ENCODE results near the gene GON4L.

GON4L gene

DNA sequence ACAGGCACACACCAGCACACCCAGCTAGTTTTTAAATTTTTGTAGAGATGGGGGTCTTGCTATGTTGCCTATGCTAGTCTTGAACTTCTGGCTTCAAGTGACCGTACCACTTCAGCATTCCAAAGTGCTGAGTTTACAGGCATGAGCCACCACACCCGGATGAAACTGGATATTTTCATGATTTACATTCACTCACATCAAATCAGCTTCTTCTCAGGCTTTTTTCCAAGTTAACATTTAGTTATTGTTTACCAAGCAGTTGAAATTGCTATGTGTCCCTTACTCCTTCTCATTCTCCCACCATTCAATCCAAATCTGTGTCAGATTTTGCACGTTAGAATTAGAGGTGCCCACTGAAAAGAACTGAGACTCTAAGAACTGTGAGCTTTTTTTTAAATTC lies 35.8 kb upstream of the GON4L start:
- Histone ChIP-seq H3K27me3 (ENCODE audit: control insufficient read depth, insufficient read depth, low read length) (no peaks in the 10 kb centered on the region), H3K36me3 (ENCODE audit: control insufficient read depth, insufficient read depth, low read length) (no peaks in the 10 kb centered on the region), H3K27ac (ENCODE audit: low read length) (no peak overlapping the region), H3K4me3 (ENCODE audit: low read length) (no peak overlapping the region), H3K4me1 (ENCODE audit: control insufficient read depth, insufficient read depth, low read length) (no peaks in the 10 kb centered on the region), H3K9me3 (ENCODE audit: control insufficient read depth, insufficient read depth, low read length) (no peaks in the 10 kb centered on the region)
- WGBS (ENCODE audit: insufficient coverage, insufficient read length), result no CpG with 5 or more reads among the region's 3 CpGs
- no peak for DNase-seq (ENCODE audit: low read depth, low spot score)

DNA sequence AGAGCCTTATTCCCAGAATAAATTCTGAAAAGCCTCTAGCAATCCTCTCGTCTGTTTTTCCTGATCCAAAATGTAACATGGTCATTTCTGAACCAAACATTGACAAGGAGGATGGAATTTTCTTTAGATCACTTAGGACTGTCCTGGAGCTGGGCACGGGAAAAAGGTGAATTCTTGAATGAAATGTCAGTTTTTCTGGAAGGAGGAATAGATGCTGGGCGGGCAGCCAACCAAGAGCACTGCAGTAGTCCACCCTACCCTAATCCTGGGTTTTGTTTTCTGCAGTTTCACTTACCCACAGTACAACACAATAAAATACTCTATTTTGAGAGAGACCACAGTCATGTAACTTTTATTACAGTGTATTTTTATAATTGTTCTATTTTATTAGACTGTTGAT lies 33.2 kb upstream of the GON4L start:
- H3K36me3 ChIP-seq (ENCODE audit: control insufficient read depth, insufficient read depth, low read length), result no peaks in the 10 kb centered on the region
- no peak overlapping the region for H3K27ac ChIP-seq (ENCODE audit: low read length)
- no peaks in the 10 kb centered on the region for H3K4me1 ChIP-seq (ENCODE audit: control insufficient read depth, insufficient read depth, low read length)
- no CpG with 5 or more reads among the region's 3 CpGs for WGBS (ENCODE audit: insufficient coverage, insufficient read length)
- no peak for DNase-seq (ENCODE audit: low read depth, low spot score)
- no peak overlapping the region for H3K4me3 ChIP-seq (ENCODE audit: low read length)
- no peaks in the 10 kb centered on the region for H3K9me3 ChIP-seq (ENCODE audit: control insufficient read depth, insufficient read depth, low read length)
- no peaks in the 10 kb centered on the region for H3K27me3 ChIP-seq (ENCODE audit: control insufficient read depth, insufficient read depth, low read length)

DNA sequence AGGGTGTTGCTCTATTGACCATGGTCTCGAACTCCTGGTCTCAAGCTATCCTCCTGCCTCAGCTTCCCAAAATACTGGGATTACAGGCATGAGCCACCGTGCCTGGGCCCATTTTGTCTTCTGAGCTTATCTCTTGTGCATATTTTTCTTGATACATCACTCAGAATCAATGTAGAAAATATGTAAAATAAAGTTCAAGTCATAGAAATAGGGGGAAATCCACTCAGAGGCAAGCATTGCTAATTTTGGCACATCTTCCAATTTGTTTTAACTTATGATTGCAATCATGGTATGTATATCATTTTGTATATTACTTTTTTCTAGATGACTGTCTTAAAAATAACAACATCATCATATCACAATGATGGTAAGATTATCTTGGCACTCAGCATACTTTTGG lies 32.6 kb upstream of the GON4L start:
- no peaks in the 10 kb centered on the region for H3K36me3 ChIP-seq (ENCODE audit: control insufficient read depth, insufficient read depth, low read length)
- H3K27ac ChIP-seq (ENCODE audit: low read length), result no peak overlapping the region
- no peaks in the 10 kb centered on the region for H3K27me3 ChIP-seq (ENCODE audit: control insufficient read depth, insufficient read depth, low read length)
- H3K9me3 ChIP-seq (ENCODE audit: control insufficient read depth, insufficient read depth, low read length), result no peaks in the 10 kb centered on the region
- H3K4me1 ChIP-seq (ENCODE audit: control insufficient read depth, insufficient read depth, low read length), result no peaks in the 10 kb centered on the region
- no peak for DNase-seq (ENCODE audit: low read depth, low spot score)
- no CpG with 5 or more reads among the region's 2 CpGs for WGBS (ENCODE audit: insufficient coverage, insufficient read length)
- no peak overlapping the region for H3K4me3 ChIP-seq (ENCODE audit: low read length)

DNA sequence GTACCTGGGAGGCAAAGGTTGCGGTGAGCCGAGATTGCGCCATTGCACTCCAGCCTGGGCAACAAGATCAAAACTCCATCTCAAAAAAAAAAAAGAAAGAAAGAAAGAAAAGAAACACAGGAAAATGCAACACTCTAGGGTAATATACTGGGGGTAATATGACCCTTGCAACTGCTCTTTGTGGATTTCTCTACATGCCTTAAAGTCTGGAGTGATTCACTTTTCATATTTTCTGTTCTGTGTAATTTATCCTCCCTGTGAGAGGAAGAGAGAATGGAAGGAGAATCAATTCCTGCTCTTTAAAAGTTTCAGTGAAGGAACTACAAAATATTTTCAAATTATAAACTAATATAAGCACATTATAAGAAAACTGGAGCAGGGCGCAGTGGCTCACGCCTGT lies 31.5 kb upstream of the GON4L start:
- Histone ChIP-seq H3K36me3 (ENCODE audit: control insufficient read depth, insufficient read depth, low read length) (no peaks in the 10 kb centered on the region), H3K4me3 (ENCODE audit: low read length) (no peak overlapping the region), H3K27ac (ENCODE audit: low read length) (no peak overlapping the region), H3K4me1 (ENCODE audit: control insufficient read depth, insufficient read depth, low read length) (no peaks in the 10 kb centered on the region), H3K27me3 (ENCODE audit: control insufficient read depth, insufficient read depth, low read length) (no peaks in the 10 kb centered on the region), H3K9me3 (ENCODE audit: control insufficient read depth, insufficient read depth, low read length) (no peaks in the 10 kb centered on the region)
- WGBS (ENCODE audit: insufficient coverage, insufficient read length), result no CpG with 5 or more reads among the region's 5 CpGs
- no peak for DNase-seq (ENCODE audit: low read depth, low spot score)

DNA sequence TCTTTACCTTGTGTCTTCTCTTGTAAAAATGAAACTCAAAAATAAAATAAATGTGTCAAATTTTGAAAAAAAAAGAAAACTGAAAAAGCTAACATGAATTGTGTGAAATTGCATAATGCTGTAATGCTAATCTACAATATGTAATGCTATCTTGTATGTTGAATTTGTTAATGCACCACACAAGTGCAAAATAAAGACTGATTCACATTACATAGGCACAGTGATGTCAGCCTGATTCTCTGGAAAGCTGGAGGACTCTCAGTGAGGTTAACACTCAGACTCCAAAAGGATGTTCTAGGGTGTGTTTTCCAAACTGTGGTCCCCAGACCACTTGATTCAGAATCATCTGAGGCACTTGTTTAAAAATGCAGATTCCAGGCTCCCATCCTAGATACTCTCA lies 28.0 kb upstream of the GON4L start:
- H3K4me3 ChIP-seq (ENCODE audit: low read length), result no peak overlapping the region
- H3K27ac ChIP-seq (ENCODE audit: low read length), result no peak overlapping the region
- no peak for DNase-seq (ENCODE audit: low read depth, low spot score)
- no peaks in the 10 kb centered on the region for H3K27me3 ChIP-seq (ENCODE audit: control insufficient read depth, insufficient read depth, low read length)
- H3K4me1 ChIP-seq (ENCODE audit: control insufficient read depth, insufficient read depth, low read length), result no peaks in the 10 kb centered on the region
- no peaks in the 10 kb centered on the region for H3K36me3 ChIP-seq (ENCODE audit: control insufficient read depth, insufficient read depth, low read length)
- H3K9me3 ChIP-seq (ENCODE audit: control insufficient read depth, insufficient read depth, low read length), result no peaks in the 10 kb centered on the region

DNA sequence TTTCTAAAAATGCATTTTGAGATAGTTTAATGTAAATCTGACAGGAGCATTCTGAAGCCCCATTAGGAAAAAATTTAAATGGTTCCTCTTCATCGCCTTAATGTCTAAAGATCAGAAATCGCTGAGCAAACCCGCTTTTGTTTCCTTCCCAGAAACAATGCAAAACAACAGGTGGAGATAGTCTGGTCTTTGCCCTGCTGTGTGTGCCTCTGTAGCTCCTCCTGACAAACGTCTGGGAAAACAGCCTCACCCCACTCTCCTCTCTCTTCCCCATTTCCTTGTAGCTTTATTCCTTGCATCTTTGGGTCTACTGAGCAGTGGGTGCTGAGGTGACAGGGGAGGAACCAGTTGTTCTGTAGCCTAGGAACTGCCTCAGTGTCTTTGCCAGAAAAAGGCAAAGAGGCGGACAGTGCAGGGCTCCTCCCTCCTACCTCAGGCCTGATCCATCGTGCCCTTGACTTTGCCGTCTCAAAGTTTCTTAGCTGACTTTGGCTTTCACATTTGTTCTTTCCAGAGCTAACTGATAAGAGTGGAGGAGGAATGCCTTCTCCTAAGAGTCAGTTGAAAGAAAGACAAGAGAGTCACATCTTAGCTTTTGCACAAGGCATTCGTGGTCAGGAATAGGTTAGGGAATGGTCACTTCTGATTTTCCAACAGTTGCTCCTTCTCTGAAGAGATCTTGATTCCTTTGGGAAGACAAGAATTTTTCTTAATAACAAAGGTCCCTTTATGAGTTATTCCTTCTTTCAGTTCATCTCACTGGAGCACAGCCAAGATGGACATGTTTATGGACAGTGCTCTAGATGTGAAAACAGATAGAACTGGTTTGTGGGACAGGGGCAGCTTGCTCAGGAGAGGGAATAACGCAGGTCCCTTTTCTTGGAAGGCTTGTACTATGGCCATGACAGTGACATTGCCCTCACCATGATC lies 27.3 kb upstream of the GON4L start:
- Histone ChIP-seq H3K9me3 (ENCODE audit: control insufficient read depth, insufficient read depth, low read length) (no peaks in the 10 kb centered on the region), H3K4me3 (ENCODE audit: low read length) (no peak overlapping the region), H3K27me3 (ENCODE audit: control insufficient read depth, insufficient read depth, low read length) (no peaks in the 10 kb centered on the region), H3K27ac (ENCODE audit: low read length) (no peak overlapping the region), H3K36me3 (ENCODE audit: control insufficient read depth, insufficient read depth, low read length) (no peaks in the 10 kb centered on the region), H3K4me1 (ENCODE audit: control insufficient read depth, insufficient read depth, low read length) (no peaks in the 10 kb centered on the region)
- no peak for DNase-seq (ENCODE audit: low read depth, low spot score)
- no CpG with 5 or more reads among the region's 9 CpGs for WGBS (ENCODE audit: insufficient coverage, insufficient read length)

DNA sequence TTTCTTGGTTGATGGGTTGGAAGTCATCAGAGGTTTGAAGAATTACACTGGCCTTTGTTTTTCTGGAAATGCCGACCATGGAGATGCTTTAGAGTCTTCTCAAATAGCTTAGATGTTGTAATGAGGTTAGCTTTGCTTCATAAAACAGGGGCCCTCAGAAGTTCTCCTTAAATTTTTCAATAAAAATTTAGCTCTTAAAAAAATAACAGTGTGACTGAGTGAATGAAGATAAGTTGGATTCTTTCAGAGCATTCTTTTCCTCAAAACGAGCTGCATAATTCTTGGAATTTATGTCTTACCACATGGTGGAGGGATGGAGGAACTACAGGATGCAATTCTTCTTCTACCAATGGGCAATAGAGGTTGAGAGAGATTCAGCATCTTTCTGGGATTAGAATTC lies 25.8 kb upstream of the GON4L start:
- H3K27me3 ChIP-seq (ENCODE audit: control insufficient read depth, insufficient read depth, low read length), result no peaks in the 10 kb centered on the region
- H3K9me3 ChIP-seq (ENCODE audit: control insufficient read depth, insufficient read depth, low read length), result no peaks in the 10 kb centered on the region
- no peak overlapping the region for H3K4me3 ChIP-seq (ENCODE audit: low read length)
- no peak for DNase-seq (ENCODE audit: low read depth, low spot score)
- no peaks in the 10 kb centered on the region for H3K36me3 ChIP-seq (ENCODE audit: control insufficient read depth, insufficient read depth, low read length)
- WGBS (ENCODE audit: insufficient coverage, insufficient read length), result no CpG with 5 or more reads among the region's 2 CpGs
- H3K4me1 ChIP-seq (ENCODE audit: control insufficient read depth, insufficient read depth, low read length), result no peaks in the 10 kb centered on the region
- H3K27ac ChIP-seq (ENCODE audit: low read length), result no peak overlapping the region

DNA sequence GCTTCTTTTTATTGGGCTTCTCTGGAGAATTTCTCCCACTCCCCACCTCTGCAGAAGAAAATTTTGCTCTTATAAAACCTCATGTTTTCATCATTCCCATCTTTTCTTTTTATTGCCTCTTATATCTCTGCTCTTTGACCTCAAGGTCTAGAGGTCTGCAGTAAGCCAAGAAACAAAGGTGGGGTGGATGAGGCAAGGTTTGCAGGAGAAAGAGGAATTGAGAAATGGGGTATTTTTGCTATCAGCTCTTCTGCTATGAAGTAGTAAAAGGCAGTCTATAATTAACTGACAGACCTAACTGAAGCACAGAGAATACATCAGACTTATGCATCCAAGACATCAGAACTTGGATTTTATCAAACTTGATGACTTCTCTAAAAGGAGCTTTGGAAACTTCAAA lies 25.2 kb upstream of the GON4L start:
- no peaks in the 10 kb centered on the region for H3K27me3 ChIP-seq (ENCODE audit: control insufficient read depth, insufficient read depth, low read length)
- no peaks in the 10 kb centered on the region for H3K4me1 ChIP-seq (ENCODE audit: control insufficient read depth, insufficient read depth, low read length)
- no peak overlapping the region for H3K27ac ChIP-seq (ENCODE audit: low read length)
- H3K4me3 ChIP-seq (ENCODE audit: low read length), result no peak overlapping the region
- H3K9me3 ChIP-seq (ENCODE audit: control insufficient read depth, insufficient read depth, low read length), result no peaks in the 10 kb centered on the region
- no peaks in the 10 kb centered on the region for H3K36me3 ChIP-seq (ENCODE audit: control insufficient read depth, insufficient read depth, low read length)
- DNase-seq (ENCODE audit: low read depth, low spot score), result no peak

DNA sequence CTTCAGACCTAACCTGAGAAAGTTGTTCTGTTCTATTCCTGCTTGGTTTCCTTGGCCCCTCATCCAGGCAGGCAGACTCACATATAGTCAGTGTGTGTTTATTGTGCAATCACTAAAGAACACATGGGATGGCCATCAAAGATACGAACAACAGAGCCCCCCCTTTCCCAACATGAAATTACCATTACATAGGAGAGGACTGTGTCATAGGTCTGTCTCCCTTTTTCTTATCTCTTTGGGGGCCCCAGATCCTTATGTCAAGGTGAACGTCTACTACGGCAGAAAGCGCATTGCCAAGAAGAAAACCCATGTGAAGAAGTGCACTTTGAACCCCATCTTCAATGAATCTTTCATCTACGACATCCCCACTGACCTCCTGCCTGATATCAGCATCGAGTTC lies 23.9 kb upstream of the GON4L start:
- no peak for DNase-seq (ENCODE audit: low read depth, low spot score)
- H3K36me3 ChIP-seq (ENCODE audit: control insufficient read depth, insufficient read depth, low read length), result no peaks in the 10 kb centered on the region
- H3K4me3 ChIP-seq (ENCODE audit: low read length), result no peak overlapping the region
- H3K4me1 ChIP-seq (ENCODE audit: control insufficient read depth, insufficient read depth, low read length), result no peaks in the 10 kb centered on the region
- H3K27me3 ChIP-seq (ENCODE audit: control insufficient read depth, insufficient read depth, low read length), result no peaks in the 10 kb centered on the region
- WGBS (ENCODE audit: insufficient coverage, insufficient read length), result no CpG with 5 or more reads among the region's 6 CpGs
- no peaks in the 10 kb centered on the region for H3K9me3 ChIP-seq (ENCODE audit: control insufficient read depth, insufficient read depth, low read length)
- no peak overlapping the region for H3K27ac ChIP-seq (ENCODE audit: low read length)

DNA sequence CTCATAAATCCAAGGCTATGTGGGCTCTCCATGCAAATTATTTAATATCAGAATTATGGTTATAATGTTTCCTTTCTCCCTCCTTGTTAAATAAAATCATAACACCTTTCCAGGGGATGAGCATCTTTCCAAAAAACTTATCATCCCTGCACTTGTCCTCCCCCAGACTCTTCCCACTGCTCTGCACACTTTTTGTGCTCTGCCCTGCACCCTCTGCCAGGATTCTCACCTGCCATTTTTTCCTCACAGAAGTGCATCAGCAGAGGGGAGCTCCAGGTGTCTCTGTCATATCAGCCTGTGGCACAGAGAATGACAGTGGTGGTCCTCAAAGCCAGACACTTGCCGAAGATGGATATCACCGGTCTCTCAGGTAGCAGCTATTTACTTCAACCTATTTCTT lies 23.2 kb upstream of the GON4L start:
- H3K9me3 ChIP-seq (ENCODE audit: control insufficient read depth, insufficient read depth, low read length), result no peaks in the 10 kb centered on the region
- DNase-seq (ENCODE audit: low read depth, low spot score), result no peak
- no peak overlapping the region for H3K27ac ChIP-seq (ENCODE audit: low read length)
- no peaks in the 10 kb centered on the region for H3K27me3 ChIP-seq (ENCODE audit: control insufficient read depth, insufficient read depth, low read length)
- WGBS (ENCODE audit: insufficient coverage, insufficient read length), result no CpG with 5 or more reads among the region's 2 CpGs
- no peak overlapping the region for H3K4me3 ChIP-seq (ENCODE audit: low read length)
- H3K36me3 ChIP-seq (ENCODE audit: control insufficient read depth, insufficient read depth, low read length), result no peaks in the 10 kb centered on the region
- no peaks in the 10 kb centered on the region for H3K4me1 ChIP-seq (ENCODE audit: control insufficient read depth, insufficient read depth, low read length)

DNA sequence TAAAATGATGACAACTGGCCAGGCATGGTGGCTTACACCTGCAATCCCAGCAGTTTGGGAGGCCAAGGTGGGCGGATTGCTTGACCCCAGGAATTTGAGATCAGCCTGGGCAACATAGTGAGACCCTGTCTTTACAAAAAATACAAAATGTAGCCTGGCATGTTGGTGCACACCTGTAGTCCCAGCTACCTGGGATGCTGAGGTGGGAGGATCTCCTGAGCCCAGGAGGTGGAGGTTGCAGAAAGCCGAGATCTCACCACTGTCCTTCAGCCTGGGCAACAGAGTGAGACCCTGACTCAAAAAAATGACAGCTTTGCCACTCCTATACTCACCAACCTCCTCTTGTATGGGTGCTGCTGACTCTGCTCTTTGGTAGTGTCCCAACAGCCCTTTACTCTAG lies 20.9 kb upstream of the GON4L start:
- no peaks in the 10 kb centered on the region for H3K36me3 ChIP-seq (ENCODE audit: control insufficient read depth, insufficient read depth, low read length)
- H3K9me3 ChIP-seq (ENCODE audit: control insufficient read depth, insufficient read depth, low read length), result no peaks in the 10 kb centered on the region
- H3K27ac ChIP-seq (ENCODE audit: low read length), result no peak overlapping the region
- no peaks in the 10 kb centered on the region for H3K27me3 ChIP-seq (ENCODE audit: control insufficient read depth, insufficient read depth, low read length)
- DNase-seq (ENCODE audit: low read depth, low spot score), result no peak
- H3K4me1 ChIP-seq (ENCODE audit: control insufficient read depth, insufficient read depth, low read length), result no peaks in the 10 kb centered on the region
- no peak overlapping the region for H3K4me3 ChIP-seq (ENCODE audit: low read length)
- no CpG with 5 or more reads among the region's 2 CpGs for WGBS (ENCODE audit: insufficient coverage, insufficient read length)

Data from iPS DF 6.9 (cell line).